Esophagus squamous epithelium (tissue), 5 donors: ENCODE results near the gene NDUFS5. TPM values are rescaled to one million over a fixed set of nuclear protein-coding genes. Genes with fewer than 3 reads are reported as not detected.
"Not testable (repeated sequence)": the region's sequence is repeated elsewhere in the genome, so short reads cannot be mapped to it uniquely, and the experiment has no call there.

Source experiments
- DNase-seq: peaks from one replicate; lab custom pipeline; 2025; lab: John Stamatoyannopoulos, UW
- H3K27ac ChIP-seq, 4 donors: fragments of 200-600 bp; sonication (generic); one replicate each; pipeline ENCODE4 v1.5.1; 2016 to 2019; ENCODE audit warnings: mild to moderate bottlenecking in 1 of 4
- H3K27me3 ChIP-seq, 4 donors: fragments of 200-600 bp; sonication (generic); 1 replicate in 3 of 4; 2 replicates in 1 of 4; pipeline versions ENCODE4 v1.5.1 to v1.6.0; 2017 to 2021; ENCODE audit warnings: antibody characterized with exemption in 1 of 4
- H3K36me3 ChIP-seq, 3 donors: fragments of 200-600 bp; sonication (generic); one replicate each; pipeline ENCODE4 v1.5.1; 2016 to 2019
- H3K4me1 ChIP-seq, 3 donors: fragments of 200-600 bp; sonication (generic); one replicate each; pipeline ENCODE4 v1.5.1; 2017 to 2019
- H3K4me3 ChIP-seq, 4 donors: fragments of 200-600 bp; sonication (generic); 1 replicate in 3 of 4; 2 replicates in 1 of 4; pipeline ENCODE4 v1.5.1; 2016 to 2019; ENCODE audit warnings: mild to moderate bottlenecking in 2 of 4, moderate library complexity in 1 of 4
- H3K9me3 ChIP-seq, 3 donors: fragments of 200-600 bp; sonication (generic); one replicate each; pipeline ENCODE4 v1.5.1; 2016 to 2019
- POLR2A ChIP-seq, 4 donors: fragments of 450-650 bp; IDR thresholded peaks; one replicate each; pipeline ENCODE4 v1.6.1; 2017; ENCODE audit warnings: antibody characterized with exemption in 4 of 4, mild to moderate bottlenecking in 4 of 4, moderate library complexity in 3 of 4
- WGBS, 2 donors: methylation state at CpG; one replicate each; pipeline ENCODE4 v1.1.5; 2018; 5-methylcytosine and 5-hydroxymethylcytosine counted together
- intact Hi-C: fragments of 100-400 bp; cut with DNase I; formaldehyde crosslinking; loops from one replicate; pipeline ENCODE4 v1.15.0; 2022
- total RNA-seq, 4 donors: library from RNA; depleted of rRNA; stranded (reverse); fragments of >200 nt; gene quantifications; one replicate each; pipeline ENCODE4 v1.1.0, GENCODE V29; 2016
- TF ChIP-seq, protein P1 (sequence below), 6 experiments: fragments of 450-650 bp in 4 of 6; fragments of 200-600 bp in 2 of 6; sonication (generic) in 2 of 6; IDR thresholded peaks; one replicate each; pipeline ENCODE4 v1.5.1; 2016 to 2019; ENCODE audit warnings: antibody characterized with exemption in 6 of 6, mild to moderate bottlenecking in 4 of 6, moderate library complexity in 4 of 6
- donor health status: DM: yes; HTN: yes; CAD: no.

The NDUFS5 gene
- total RNA-seq, 4 donors from 2014 or later: 300 to 496 (median 418) TPM

DNA sequence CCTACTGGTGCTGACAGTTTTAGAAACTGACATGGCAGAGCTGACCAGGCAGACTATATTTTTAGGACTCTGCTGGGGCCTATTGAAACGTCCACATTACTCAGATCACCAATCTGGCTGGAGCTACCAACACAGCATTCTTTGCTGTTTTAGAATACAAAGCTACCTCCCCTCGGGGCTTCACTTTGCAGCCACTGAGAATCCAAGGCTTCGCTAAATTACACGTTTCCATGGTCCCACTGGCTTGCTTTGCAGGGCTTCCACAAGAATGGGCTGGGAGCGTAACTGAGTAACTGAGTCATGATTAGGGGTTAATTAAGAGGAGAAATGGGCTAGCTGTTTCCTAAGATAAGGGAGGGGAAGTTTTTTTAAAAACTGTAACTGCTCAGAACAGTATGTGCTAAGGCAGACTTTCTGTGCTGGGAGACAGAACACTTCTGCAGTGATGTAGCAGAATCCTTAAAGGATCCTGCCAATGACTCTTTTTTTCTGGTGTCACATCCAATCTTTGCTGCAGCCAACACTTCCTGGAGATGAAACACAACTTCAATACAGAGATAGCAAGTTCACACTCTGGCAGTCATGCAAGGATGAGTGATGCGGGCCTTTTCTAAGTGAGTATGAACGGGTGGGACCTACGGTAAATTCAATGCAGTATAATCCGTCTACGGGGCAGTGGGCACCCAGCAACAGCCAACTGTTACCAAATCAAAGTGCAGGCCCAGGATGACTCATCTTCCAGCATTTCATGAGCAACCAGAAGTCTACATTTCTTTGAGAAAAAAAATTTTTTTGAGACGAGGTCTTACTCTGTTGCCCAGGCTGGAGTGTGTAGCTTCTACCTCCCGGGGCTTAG is 21.5 kb downstream of the NDUFS5 start:
- Histone ChIP-seq H3K9me3 (no peaks in the 10 kb centered on the region), H3K27ac (peak overlapping the region; percentile 22 to 81 (median 64)), H3K27me3 (no peaks in the 10 kb centered on the region), H3K4me3 (no peak overlapping the region), H3K36me3 (peaks cover 0 to 42% (median 0%) of the 10 kb centered on the region in 3 donors), H3K4me1 (peaks cover 0 to 7% (median 7%) of the 10 kb centered on the region in 3 donors)
- no peak for TF ChIP-seq POLR2A (IDR thresholded peaks at IDR 0.05)
- TF ChIP-seq, protein P1, sequence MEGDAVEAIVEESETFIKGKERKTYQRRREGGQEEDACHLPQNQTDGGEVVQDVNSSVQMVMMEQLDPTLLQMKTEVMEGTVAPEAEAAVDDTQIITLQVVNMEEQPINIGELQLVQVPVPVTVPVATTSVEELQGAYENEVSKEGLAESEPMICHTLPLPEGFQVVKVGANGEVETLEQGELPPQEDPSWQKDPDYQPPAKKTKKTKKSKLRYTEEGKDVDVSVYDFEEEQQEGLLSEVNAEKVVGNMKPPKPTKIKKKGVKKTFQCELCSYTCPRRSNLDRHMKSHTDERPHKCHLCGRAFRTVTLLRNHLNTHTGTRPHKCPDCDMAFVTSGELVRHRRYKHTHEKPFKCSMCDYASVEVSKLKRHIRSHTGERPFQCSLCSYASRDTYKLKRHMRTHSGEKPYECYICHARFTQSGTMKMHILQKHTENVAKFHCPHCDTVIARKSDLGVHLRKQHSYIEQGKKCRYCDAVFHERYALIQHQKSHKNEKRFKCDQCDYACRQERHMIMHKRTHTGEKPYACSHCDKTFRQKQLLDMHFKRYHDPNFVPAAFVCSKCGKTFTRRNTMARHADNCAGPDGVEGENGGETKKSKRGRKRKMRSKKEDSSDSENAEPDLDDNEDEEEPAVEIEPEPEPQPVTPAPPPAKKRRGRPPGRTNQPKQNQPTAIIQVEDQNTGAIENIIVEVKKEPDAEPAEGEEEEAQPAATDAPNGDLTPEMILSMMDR (IDR thresholded peaks at IDR 0.05): no peak
- DNase-seq: no peak
- intact Hi-C loops: no loop called here
- whole genome bisulfite sequencing, 2 donors: 56 to 68% methylated on average over 9 to 10 of the region's 12 CpGs

DNA sequence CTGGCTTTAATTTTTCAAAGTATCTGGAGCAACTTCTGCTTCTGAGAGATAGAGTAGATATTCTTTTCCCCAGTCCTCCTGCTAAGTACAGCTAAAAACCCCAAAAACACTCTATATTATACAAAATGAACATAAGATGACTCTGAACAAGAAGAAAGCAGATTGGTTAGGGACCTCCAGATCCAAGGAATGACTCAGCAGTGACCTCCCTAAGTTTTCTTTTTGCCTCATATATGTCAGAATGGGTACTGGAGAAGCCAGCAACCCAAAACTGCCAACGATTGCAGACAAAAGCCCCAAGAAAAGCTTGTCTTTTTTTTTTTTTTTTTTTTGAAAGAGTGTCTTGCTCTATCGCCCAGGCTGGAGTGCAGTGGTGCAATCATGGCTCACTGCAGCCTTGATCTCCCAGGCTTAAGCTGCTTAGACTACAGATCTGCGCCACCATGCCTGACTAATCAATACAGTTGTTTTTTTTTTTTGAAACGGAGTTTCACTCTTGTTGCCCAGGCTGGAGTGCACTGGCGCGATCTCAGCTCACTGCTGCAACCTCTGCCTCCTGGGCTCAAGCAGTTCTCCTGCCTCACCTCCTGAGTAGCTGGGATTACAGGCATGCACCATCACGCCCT is 22.7 kb downstream of the NDUFS5 start:
- Histone ChIP-seq H3K4me3 (no peak overlapping the region), H3K4me1 (peaks cover 0 to 7% (median 7%) of the 10 kb centered on the region in 3 donors), H3K27me3 (no peaks in the 10 kb centered on the region), H3K9me3 (no peaks in the 10 kb centered on the region), H3K36me3 (peaks cover 0 to 30% (median 0%) of the 10 kb centered on the region in 3 donors), H3K27ac (peak overlapping the region in 3 of 4 donors; percentile 2 to 74 (median 31))
- no peak for DNase-seq
- WGBS, 2 donors: 53 to 55% methylated on average over 7 of the region's 7 CpGs
- intact Hi-C loops: no loop called here
- TF ChIP-seq POLR2A (IDR thresholded peaks at IDR 0.05): no peak
- TF ChIP-seq, protein P1 (IDR thresholded peaks at IDR 0.05): no peak

DNA sequence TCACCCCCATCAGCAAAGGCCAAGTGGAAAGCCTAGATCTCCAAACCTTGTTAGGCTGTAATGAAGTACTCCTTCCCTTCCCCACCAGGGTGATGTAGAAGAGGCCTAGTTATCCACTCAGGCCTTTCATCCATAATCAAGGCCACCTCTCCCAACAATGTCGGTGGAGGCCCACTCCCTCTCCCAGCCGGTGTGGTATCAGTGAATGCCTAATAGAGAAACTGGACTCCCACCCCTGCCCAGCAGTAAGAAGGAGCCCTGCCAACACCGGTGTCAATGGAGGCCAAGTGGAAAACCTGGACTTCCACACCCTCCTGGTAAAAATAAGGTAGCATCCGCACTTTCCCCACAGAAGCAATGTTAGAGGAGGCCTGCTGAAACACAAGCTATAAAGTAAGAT is 23.9 kb downstream of the NDUFS5 start:
- intact Hi-C loops: no loop called here
- 88 to 100% methylated on average over 1 of the region's 4 CpGs for WGBS, 2 donors
- Histone ChIP-seq H3K36me3 (peaks cover 0 to 25% (median 0%) of the 10 kb centered on the region in 3 donors), H3K27ac (no peak overlapping the region), H3K4me3 (no peak overlapping the region), H3K27me3 (no peaks in the 10 kb centered on the region), H3K9me3 (no peaks in the 10 kb centered on the region), H3K4me1 (peaks cover 0 to 7% (median 7%) of the 10 kb centered on the region in 3 donors)
- no peak for TF ChIP-seq POLR2A (IDR thresholded peaks at IDR 0.05)
- TF ChIP-seq, protein P1 (IDR thresholded peaks at IDR 0.05): no peak
- DNase-seq: no peak

DNA sequence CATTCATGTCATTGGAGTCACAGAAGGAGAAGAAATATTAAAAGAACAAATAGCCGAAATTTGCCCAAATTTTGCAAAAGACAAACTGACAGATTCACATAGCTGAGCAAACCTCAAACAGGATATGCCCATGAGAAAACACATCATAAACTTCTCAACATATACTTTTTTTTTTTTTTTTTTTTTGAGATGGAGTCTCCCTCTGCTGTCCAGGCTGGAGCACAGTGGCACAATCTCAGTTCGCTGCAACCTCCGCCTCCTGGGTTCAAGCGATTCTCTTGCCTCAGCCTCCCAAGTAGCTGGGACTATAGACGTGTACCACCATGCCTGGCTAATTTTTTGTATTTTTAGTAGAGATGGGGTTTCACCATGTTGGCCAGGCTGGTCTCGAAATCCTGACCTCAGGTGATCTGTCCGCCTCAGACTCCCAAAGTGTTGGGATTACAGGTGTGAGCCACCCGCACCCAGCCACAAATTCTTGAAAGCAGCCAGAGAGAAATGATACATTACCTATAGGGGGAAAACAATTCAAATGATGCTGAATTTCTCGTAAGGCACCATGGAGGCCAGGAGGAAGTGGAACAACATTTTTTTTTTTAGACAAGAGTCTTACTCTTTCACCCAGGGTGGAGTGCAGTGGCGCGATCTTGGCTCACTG is 25.2 kb downstream of the NDUFS5 start:
- H3K9me3 ChIP-seq, H3K27me3 ChIP-seq, H3K4me3 ChIP-seq, H3K27ac ChIP-seq, intact Hi-C loops, DNase-seq, H3K4me1 ChIP-seq: not testable (repeated sequence)
- peaks cover 0 to 23% (median 0%) of the 10 kb centered on the region in 3 donors for H3K36me3 ChIP-seq
- WGBS, 2 donors: 85 to 86% methylated on average over 10 of the region's 11 CpGs

DNA sequence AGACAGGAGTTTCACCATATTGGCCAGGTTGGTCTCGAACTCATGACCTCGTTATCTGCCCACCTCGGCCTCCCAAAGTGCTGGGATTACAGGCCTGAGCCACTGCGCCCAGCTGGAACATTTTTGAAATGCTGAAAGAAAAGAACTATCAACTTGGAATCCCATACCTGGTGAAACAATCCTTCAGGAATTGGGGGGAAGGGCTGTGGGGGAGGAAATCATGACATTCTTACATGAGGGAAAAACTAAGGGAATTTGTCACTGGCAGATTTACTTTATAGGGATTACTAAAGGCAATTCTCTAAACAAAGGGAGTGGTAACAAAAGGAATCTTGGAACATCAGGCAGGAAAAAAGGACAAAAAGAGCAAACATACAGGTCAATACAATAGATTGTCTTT is 25.8 kb downstream of the NDUFS5 start:
- TF ChIP-seq POLR2A (IDR thresholded peaks at IDR 0.05): no peak
- TF ChIP-seq, protein P1 (IDR thresholded peaks at IDR 0.05): no peak
- H3K4me3 ChIP-seq: no peak overlapping the region
- H3K27me3 ChIP-seq: no peaks in the 10 kb centered on the region
- 79 to 100% methylated on average over 2 to 4 of the region's 4 CpGs for WGBS, 2 donors
- H3K9me3 ChIP-seq: no peaks in the 10 kb centered on the region
- intact Hi-C loops: no loop called here
- H3K4me1 ChIP-seq: peaks cover 0 to 7% (median 5%) of the 10 kb centered on the region in 3 donors
- H3K27ac ChIP-seq: no peak overlapping the region
- peaks cover 0 to 18% (median 0%) of the 10 kb centered on the region in 3 donors for H3K36me3 ChIP-seq
- no peak for DNase-seq

DNA sequence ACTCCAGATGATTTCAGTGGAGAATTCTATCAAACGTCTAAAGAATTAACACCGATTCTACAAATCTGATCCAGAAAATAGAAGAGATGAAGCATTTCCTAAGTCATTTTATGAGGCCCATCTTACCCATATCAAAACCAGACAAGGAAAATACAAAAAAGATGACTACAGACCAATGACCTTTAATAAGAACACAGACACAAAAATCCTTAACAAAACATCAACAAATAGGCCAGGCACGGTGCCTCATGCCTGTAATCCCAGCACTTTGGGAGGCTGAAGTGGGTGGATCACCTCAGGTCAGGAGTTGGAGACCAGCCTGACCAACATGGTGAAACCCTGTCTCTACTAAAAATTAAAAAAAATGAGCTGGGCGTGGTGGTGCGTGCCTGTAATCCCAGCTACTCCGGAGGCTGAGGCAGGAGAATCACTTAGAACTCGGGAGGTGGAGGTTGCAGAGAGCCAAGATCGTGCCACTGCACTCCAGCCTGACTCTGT is 29.1 kb downstream of the NDUFS5 start:
- H3K36me3 ChIP-seq, DNase-seq, H3K4me1 ChIP-seq, H3K27me3 ChIP-seq, H3K4me3 ChIP-seq, intact Hi-C loops, H3K27ac ChIP-seq, H3K9me3 ChIP-seq: not testable (repeated sequence)
- WGBS, 2 donors: 90 to 95% methylated on average over 8 of the region's 8 CpGs

DNA sequence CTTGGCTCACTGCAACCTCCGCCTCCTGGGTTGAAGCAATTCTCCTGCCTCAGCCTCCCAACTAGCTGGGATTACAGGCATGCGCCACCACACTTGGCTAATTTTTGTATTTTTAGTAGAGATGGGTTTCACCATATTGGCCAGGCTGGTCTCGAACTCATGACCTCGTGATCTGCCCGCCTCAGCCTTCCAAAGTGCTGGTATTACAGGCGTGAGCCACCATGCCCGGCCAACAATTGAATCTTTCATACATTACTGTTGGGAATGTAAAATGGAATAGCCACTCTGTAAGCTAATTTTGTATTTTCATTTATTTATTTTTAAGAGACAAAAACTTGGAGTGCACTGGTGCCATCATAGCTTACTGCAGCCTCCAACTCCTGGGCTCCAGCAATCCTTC is 35.4 kb downstream of the NDUFS5 start:
- H3K4me3 ChIP-seq, H3K36me3 ChIP-seq, H3K9me3 ChIP-seq, H3K4me1 ChIP-seq, H3K27me3 ChIP-seq, DNase-seq, H3K27ac ChIP-seq, intact Hi-C loops: not testable (repeated sequence)
- WGBS, 2 donors: 98 to 99% methylated on average over 7 of the region's 7 CpGs
